SK-N-SH treated with all-trans-retinoic acid at 6 μM for 48 hours (cell line): ENCODE results near the gene SMPD4.
"Not testable (repeated sequence)": the region's sequence is repeated elsewhere in the genome, so short reads cannot be mapped to it uniquely, and the experiment has no call there.

Source experiments
- ATAC-seq: fragments of 200-7000 bp; cut with Tn5 transposase; 3 replicates; pipeline ENCODE4 v1.9.1; 2020; ENCODE audit warnings: mild to moderate bottlenecking, moderate library complexity
- ARNTL ChIP-seq: fragments of 450-650 bp; formaldehyde crosslinking; IDR thresholded peaks from 2 replicates; pipeline ENCODE4 v1.5.0; 2020; ENCODE audit warnings: low read depth, mild to moderate bottlenecking, moderate library complexity, borderline replicate concordance
- BACH2 ChIP-seq: fragments of 250-450 bp; sonication (Bioruptor Pico); IDR thresholded peaks from 2 replicates; pipeline ENCODE4 v1.9.0; 2021; ENCODE audit warnings: mild to moderate bottlenecking, borderline replicate concordance
- ESRRG ChIP-seq: fragments of 250-450 bp; sonication (Bioruptor Pico); IDR thresholded peaks from 2 replicates; pipeline ENCODE4 v1.6.1; 2021; ENCODE audit warnings: mild to moderate bottlenecking
- ISL1 ChIP-seq: fragments of 250-450 bp; sonication (Bioruptor Pico); IDR thresholded peaks from 2 replicates; pipeline ENCODE4 v2.1.2; 2022; ENCODE audit warnings: mild to moderate bottlenecking, moderate library complexity
- OSR1 ChIP-seq: fragments of 250-450 bp; sonication (Bioruptor Pico); IDR thresholded peaks from 2 replicates; pipeline ENCODE4 v1.8.0; 2022; ENCODE audit warnings: moderate library complexity, mild to moderate bottlenecking, inconsistent platforms
- RARB ChIP-seq: fragments of 250-450 bp; sonication (Bioruptor Pico); IDR thresholded peaks from 2 replicates; pipeline ENCODE4 v1.8.0; 2021; ENCODE audit warnings: mild to moderate bottlenecking, moderate library complexity
- SNAI2 ChIP-seq: fragments of 250-450 bp; sonication (Bioruptor Pico); IDR thresholded peaks from 2 replicates; pipeline ENCODE4 v1.5.0; 2020; ENCODE audit warnings: mild to moderate bottlenecking, moderate library complexity
- TOX ChIP-seq: fragments of 250-450 bp; sonication (Bioruptor Pico); IDR thresholded peaks from 2 replicates; pipeline ENCODE4 v1.8.0; 2021; ENCODE audit warnings: mild to moderate bottlenecking, moderate library complexity, borderline replicate concordance
- ZC3H10 ChIP-seq: fragments of 250-450 bp; sonication (Bioruptor Pico); IDR thresholded peaks from 2 replicates; pipeline ENCODE4 v1.5.1; 2021; ENCODE audit warnings: mild to moderate bottlenecking, moderate library complexity
- ZFP3 ChIP-seq: fragments of 250-450 bp; sonication (Bioruptor Pico); IDR thresholded peaks from 2 replicates; pipeline ENCODE4 v1.5.0; 2020; ENCODE audit warnings: mild to moderate bottlenecking, moderate library complexity
- ZFP30 ChIP-seq: fragments of 450-650 bp; formaldehyde crosslinking; IDR thresholded peaks from 2 replicates; pipeline ENCODE4 v1.5.0; 2022; ENCODE audit warnings: mild to moderate bottlenecking, moderate library complexity
- ZNF565 ChIP-seq: fragments of 450-650 bp; formaldehyde crosslinking; conservative IDR thresholded peaks from 2 replicates; pipeline ENCODE4 v1.5.0; 2020; ENCODE audit warnings: low read depth, mild to moderate bottlenecking, moderate library complexity
- ZNF8 ChIP-seq: fragments of 450-650 bp; formaldehyde crosslinking; IDR thresholded peaks from 2 replicates; pipeline ENCODE4 v1.5.0; 2020; ENCODE audit warnings: mild to moderate bottlenecking, moderate library complexity
- TF ChIP-seq, protein P1 (sequence below): fragments of 250-450 bp; sonication (Bioruptor Pico); IDR thresholded peaks from 2 replicates; pipeline ENCODE4 v1.8.0; 2020; ENCODE audit warnings: mild to moderate bottlenecking, moderate library complexity, borderline replicate concordance
- TF ChIP-seq, protein P2 (sequence below): fragments of 250-450 bp; sonication (Bioruptor Pico); IDR thresholded peaks from 2 replicates; pipeline ENCODE4 v1.5.1; 2021; ENCODE audit warnings: mild to moderate bottlenecking, moderate library complexity
- TF ChIP-seq, protein P3 (sequence below): fragments of 250-450 bp; sonication (Bioruptor Pico); IDR thresholded peaks from 2 replicates; pipeline ENCODE4 v1.5.1; 2020; ENCODE audit warnings: low read depth, mild to moderate bottlenecking, moderate library complexity
- TF ChIP-seq, protein P4 (sequence below): fragments of 250-450 bp; sonication (Bioruptor Pico); IDR thresholded peaks from 2 replicates; pipeline ENCODE4 v1.8.0; 2021; ENCODE audit warnings: low read depth, mild to moderate bottlenecking, moderate library complexity, borderline replicate concordance

The SMPD4 gene

DNA sequence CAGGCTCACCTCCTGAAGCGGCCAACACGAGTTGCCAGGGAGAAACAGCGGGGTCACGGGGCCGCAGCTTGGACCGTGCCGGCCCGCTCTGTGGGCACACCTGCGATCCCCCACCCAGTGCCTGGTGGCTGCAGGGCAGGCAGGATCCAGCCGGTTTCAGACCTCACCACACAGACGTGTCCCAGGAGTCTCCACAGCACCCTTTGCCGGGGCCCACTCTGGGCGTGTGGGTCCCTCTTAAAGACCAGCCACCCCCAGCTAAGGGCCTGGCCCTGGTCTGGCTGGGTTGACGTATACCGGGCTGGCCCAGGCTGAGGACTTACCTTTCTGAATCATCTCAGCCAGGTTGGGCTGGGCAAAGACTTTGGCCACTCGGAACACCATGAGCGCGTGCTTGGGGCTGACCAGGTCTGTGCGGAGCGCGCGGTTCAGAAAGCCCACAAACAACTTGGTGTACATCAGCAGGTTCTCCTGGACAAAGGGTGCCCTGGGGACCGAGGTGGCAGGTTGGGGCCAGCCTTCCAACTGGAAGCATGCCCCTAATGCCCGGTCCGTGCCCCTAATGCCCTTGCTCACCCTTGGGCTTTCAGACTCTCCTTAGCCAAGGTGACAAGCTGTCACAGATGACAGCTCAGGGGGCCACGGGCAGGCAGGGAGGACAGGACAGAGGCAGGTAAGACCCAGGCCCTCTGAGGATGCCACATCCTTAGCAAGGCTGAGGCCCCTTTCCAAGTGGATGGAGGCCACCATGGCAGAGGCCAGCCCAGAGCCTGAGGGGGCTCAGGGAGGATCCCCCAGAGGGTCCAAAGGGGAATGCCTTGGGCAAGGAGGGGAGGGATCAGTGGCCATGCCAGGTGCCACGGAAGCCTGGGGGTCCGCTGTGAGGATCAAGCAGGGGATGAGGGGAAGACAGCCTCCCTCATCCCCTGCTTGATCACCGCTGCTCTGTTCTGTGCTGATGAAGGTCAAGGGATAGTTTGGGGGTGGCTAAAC, 26.3 kb downstream of the SMPD4 start:
- TF ChIP-seq ZFP30 (CRISPR knock-in tag) (no peak), SNAI2 (CRISPR knock-in tag) (no peak), ZFP3 (no peak), TOX (CRISPR knock-in tag) (no peak), ESRRG (CRISPR knock-in tag) (no peak), ZNF8 (CRISPR knock-in tag) (no peak)
- no peak for ATAC-seq

DNA sequence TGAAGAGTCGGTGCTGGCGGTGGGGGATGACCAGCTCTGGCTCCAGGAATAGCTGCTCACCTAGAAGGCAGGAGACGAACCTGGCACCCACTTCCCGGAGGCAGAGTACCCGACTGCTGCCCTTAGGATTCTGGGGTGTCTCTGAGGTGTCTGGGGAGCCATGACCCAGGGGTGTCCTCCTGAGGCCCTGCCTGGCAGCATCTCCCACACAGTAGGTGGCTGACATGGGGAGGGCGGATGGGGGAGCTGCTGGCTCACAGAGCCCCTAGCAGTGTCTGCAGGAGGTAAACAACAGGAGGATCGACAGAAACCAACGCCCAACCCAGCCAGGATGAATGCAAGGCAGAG, 27.0 kb downstream of the SMPD4 start:
- ATAC-seq = not testable (repeated sequence)

DNA sequence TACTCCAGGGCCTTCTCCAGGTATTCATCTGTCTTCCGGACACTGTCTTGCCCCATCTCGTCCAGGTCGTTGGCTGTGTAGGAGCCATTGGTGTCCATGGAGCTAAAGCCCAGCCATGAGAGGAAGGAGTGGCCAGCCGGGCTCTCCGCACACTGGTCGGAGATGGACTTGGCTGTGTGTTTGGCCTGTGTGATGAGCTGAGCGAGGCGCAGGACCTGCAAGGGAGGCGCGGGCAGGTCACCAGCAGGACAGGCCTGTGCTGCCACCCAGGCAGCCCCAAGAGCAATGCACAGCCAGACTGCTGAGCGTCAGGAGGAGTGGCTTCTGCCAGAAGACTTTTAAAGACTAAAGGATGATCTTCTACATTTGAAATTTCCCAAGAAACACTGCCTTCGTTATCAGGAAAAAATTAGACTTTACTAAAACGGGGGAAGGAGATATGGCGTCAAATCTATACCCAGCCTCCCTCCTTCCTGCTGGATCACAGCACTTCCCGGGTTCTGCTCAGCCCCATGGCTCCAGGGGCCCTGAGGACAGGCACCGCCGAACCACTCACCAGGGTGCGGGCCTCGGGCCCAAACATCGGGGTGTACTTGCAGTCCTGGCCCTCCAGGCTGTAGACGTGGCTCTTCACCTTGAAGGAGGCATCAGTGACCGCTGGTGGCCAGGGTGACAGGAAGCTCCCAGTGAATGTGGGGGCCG, 27.5 kb downstream of the SMPD4 start:
- not testable (repeated sequence) for ATAC-seq

DNA sequence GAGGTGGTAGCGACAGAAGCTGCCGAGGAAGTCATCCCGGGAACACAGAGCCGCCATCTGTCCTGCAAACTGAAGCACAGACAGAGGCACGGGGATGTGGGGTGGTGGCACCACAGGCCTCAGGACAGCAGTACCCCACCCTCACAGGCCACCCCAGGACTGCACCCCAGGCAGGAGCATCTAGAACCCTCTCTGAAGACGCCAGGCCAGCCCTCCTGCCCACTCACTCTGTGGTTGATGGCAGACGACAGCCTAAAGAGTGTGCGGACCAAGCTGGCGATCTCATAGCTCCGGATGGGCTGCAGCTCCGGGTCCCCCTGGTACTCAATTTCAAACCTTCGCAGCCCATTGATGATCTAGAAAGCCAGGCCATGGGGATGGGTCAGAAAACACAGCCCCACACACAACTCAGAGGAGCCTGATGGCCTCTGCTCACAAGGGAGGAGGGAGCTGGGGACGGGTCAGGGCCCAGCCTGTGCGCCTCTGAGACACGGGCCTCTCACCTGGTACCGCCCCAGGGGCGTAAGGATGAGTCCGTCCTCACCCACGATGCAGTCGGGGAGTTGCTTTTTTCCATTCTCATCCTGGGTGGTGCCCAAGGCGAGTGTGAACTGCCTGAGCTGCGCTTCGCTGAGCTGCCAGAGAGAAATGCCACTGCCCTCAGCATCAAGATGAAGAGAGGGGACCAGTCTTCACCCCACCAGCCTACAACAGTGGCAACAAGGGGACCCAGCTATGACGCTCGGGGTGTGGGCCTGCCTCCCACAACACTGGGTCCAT, 28.4 kb downstream of the SMPD4 start:
- no peak for TF ChIP-seq OSR1 (CRISPR knock-in tag)
- TF ChIP-seq, protein P1, sequence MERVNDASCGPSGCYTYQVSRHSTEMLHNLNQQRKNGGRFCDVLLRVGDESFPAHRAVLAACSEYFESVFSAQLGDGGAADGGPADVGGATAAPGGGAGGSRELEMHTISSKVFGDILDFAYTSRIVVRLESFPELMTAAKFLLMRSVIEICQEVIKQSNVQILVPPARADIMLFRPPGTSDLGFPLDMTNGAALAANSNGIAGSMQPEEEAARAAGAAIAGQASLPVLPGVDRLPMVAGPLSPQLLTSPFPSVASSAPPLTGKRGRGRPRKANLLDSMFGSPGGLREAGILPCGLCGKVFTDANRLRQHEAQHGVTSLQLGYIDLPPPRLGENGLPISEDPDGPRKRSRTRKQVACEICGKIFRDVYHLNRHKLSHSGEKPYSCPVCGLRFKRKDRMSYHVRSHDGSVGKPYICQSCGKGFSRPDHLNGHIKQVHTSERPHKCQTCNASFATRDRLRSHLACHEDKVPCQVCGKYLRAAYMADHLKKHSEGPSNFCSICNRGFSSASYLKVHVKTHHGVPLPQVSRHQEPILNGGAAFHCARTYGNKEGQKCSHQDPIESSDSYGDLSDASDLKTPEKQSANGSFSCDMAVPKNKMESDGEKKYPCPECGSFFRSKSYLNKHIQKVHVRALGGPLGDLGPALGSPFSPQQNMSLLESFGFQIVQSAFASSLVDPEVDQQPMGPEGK = no peak
- TF ChIP-seq, protein P2, sequence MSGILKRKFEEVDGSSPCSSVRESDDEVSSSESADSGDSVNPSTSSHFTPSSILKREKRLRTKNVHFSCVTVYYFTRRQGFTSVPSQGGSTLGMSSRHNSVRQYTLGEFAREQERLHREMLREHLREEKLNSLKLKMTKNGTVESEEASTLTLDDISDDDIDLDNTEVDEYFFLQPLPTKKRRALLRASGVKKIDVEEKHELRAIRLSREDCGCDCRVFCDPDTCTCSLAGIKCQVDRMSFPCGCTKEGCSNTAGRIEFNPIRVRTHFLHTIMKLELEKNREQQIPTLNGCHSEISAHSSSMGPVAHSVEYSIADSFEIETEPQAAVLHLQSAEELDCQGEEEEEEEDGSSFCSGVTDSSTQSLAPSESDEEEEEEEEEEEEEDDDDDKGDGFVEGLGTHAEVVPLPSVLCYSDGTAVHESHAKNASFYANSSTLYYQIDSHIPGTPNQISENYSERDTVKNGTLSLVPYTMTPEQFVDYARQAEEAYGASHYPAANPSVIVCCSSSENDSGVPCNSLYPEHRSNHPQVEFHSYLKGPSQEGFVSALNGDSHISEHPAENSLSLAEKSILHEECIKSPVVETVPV (CRISPR knock-in tag) = no peak
- TF ChIP-seq BACH2 (CRISPR knock-in tag) = no peak
- no peak for TF ChIP-seq ZFP3
- no peak for TF ChIP-seq SNAI2 (CRISPR knock-in tag)
- no peak for TF ChIP-seq ZFP30 (CRISPR knock-in tag)
- no peak for TF ChIP-seq ZNF8 (CRISPR knock-in tag)
- no peak for TF ChIP-seq RARB (CRISPR knock-in tag)
- TF ChIP-seq, protein P3, sequence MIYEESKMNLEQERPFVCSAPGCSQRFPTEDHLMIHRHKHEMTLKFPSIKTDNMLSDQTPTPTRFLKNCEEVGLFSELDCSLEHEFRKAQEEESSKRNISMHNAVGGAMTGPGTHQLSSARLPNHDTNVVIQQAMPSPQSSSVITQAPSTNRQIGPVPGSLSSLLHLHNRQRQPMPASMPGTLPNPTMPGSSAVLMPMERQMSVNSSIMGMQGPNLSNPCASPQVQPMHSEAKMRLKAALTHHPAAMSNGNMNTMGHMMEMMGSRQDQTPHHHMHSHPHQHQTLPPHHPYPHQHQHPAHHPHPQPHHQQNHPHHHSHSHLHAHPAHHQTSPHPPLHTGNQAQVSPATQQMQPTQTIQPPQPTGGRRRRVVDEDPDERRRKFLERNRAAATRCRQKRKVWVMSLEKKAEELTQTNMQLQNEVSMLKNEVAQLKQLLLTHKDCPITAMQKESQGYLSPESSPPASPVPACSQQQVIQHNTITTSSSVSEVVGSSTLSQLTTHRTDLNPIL (CRISPR knock-in tag) = no peak
- no peak for TF ChIP-seq ZNF565 (CRISPR knock-in tag)
- TF ChIP-seq, protein P4, sequence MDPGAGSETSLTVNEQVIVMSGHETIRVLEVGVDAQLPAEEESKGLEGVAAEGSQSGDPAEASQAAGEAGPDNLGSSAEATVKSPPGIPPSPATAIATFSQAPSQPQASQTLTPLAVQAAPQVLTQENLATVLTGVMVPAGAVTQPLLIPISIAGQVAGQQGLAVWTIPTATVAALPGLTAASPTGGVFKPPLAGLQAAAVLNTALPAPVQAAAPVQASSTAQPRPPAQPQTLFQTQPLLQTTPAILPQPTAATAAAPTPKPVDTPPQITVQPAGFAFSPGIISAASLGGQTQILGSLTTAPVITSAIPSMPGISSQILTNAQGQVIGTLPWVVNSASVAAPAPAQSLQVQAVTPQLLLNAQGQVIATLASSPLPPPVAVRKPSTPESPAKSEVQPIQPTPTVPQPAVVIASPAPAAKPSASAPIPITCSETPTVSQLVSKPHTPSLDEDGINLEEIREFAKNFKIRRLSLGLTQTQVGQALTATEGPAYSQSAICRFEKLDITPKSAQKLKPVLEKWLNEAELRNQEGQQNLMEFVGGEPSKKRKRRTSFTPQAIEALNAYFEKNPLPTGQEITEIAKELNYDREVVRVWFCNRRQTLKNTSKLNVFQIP (CRISPR knock-in tag) = no peak
- TF ChIP-seq ISL1 (CRISPR knock-in tag) = no peak
- TF ChIP-seq ARNTL (CRISPR knock-in tag) = no peak
- TF ChIP-seq ZC3H10 (CRISPR knock-in tag) = no peak

DNA sequence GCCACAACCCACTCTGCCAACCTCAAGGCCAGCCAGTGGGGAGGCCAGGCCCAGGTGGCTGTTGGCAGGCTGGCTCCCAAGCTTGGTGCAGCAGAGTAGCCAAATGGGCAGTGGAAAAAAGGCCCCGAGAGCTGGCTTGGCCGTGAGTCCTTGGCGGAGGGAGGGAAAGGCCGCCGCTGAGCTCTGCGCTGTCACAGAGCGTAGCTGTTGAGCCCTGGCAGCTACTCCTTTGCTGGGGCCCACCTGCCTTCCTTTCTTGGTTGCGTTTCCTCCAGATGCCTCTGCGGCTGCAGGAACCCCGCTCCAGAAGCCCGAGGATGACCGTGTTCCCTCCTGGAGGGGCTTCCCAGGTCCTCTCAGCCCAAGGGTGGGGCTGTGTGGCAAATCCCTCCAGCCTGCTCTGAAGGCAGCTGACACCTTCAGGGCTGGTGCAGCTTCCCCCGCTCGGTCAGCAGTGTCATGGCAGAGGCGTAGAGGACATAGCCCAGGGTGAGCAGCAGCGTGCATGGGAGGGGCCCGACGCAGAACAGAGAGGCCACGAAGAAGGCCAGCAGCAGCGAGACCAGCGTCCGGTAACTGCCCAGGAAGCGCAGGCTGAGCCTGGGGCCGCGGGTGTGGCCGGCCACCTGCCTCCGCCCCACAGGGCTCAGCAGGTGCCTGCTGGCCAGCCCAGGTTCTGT, 29.1 kb downstream of the SMPD4 start:
- not testable (repeated sequence) for ATAC-seq

More for the DNA sequence above, 28.4 kb downstream of the SMPD4 start:
- no peak for ATAC-seq

DNA sequence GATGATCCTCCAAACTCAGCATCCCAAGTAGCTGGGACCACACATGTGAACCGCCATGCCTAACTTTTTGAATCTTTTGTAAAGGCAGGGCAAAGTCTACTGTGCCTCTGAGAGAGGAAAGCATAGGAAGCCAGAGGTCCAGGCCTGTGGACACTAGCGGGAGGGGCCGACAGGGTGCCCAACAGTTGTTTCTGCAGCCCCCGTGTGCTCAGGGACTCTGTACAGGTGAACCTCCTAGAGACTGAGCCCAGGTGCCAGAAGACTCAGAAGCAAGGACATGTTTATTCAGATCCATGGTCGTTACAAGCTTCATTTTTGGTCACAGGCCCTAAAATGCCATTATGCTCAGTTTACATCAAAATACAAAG, 30.3 kb downstream of the SMPD4 start:
- ATAC-seq = not testable (repeated sequence)
